K562 (cell line): Measurements from ENCODE around the gene GRM3. TPM values are rescaled to one million over a fixed set of nuclear protein-coding genes. Genes with fewer than 3 reads are reported as not detected.

Source experiments
- ATAC-seq: fragments of 200-7000 bp; cut with Tn5 transposase; 3 replicates; pipeline ENCODE4 v1.9.1; 2020; ENCODE audit warnings: moderate library complexity
- BruUV-seq: library from RNA; stranded (reverse); fragments of 400-500 nt; replicated peaks from 2 replicates; lab custom pipeline; 2021; lab: Mats Ljungman, UMichigan
- CTCF ChIA-PET: fragments of 300-600 bp; formaldehyde crosslinking; extraction: SDS; loops from one replicate; lab custom pipeline; 2021; ENCODE audit warnings: low intra/inter-chr PET ratio; lab: Yijun Ruan, JAX
- POLR2A ChIA-PET: fragments of 300-600, 350-650 bp; sonication (Branson Sonifier 250); formaldehyde crosslinking; extraction: SDS; loops from one replicate; lab custom pipeline; 2021; ENCODE audit warnings: antibody characterized with exemption, inconsistent platforms; lab: Yijun Ruan, JAX
- DNase-seq, 4 experiments: peaks; one replicate each; pipeline versions ENCODE4 v3.0.0 to v3.0.0-alpha.2; 2011 to 2018; ENCODE audit warnings: low spot score in 3 of 4, mixed read lengths in 3 of 4; ENCODE audit errors: extremely low read depth in 1 of 4
- FAIRE-seq: peaks from 2 replicates; lab custom pipeline; 2011; peaks lifted over from hg19 to GRCh38; lab: Jason Lieb, UNC
- H2AFZ ChIP-seq: 2 replicates; pipeline ENCODE4 v1.6.0; 2011; ENCODE audit warnings: low read depth, low read length, control low read depth, inconsistent platforms
- H3K27ac ChIP-seq: fragments of 200-600 bp; 3 replicates; pipeline ENCODE4 v1.8.0; 2011; ENCODE audit warnings: low read depth, mild to moderate bottlenecking, control low read depth, inconsistent platforms, low read length, moderate library complexity, mixed read lengths; ENCODE audit errors: extremely low read depth
- H3K27me3 ChIP-seq, 2 experiments: fragments of 300-600 bp in 1 of 2; 2 replicates in 1 of 2; 3 replicates in 1 of 2; pipeline versions ENCODE4 v1.6.0 to v1.8.0; 2011; ENCODE audit warnings: inconsistent platforms in 2 of 2, low read length in 2 of 2, mild to moderate bottlenecking in 1 of 2, mixed read lengths in 1 of 2, moderate library complexity in 1 of 2; ENCODE audit not compliant: control insufficient read depth in 2 of 2, insufficient read depth in 2 of 2
- H3K36me3 ChIP-seq: fragments of 300-600 bp; 3 replicates; pipeline ENCODE4 v1.8.0; 2011; ENCODE audit warnings: mild to moderate bottlenecking, low read length, inconsistent platforms; ENCODE audit not compliant: control insufficient read depth, insufficient read depth
- H3K4me1 ChIP-seq, 2 experiments: fragments of 200-600 bp in 1 of 2; replicated peaks in 1 of 2; 2 replicates in 1 of 2; 3 replicates in 1 of 2; pipeline versions ENCODE4 v1.5.1 to v1.8.0; 2011; ENCODE audit warnings: inconsistent platforms in 2 of 2, low read length in 2 of 2, mild to moderate bottlenecking in 1 of 2, mixed read lengths in 1 of 2, moderate library complexity in 1 of 2; ENCODE audit not compliant: control insufficient read depth in 2 of 2, insufficient read depth in 2 of 2
- H3K4me2 ChIP-seq: 2 replicates; pipeline ENCODE4 v1.6.1; 2011; ENCODE audit warnings: low read length, control low read depth, inconsistent platforms, mixed read lengths; ENCODE audit not compliant: insufficient read depth
- H3K4me3 ChIP-seq: fragments of 200-600 bp; sonication (generic), shearing (Covaris generic); 2 replicates; pipeline ENCODE4 v1.5.1; 2016; ENCODE audit warnings: control low read depth, inconsistent platforms
- H3K79me2 ChIP-seq: fragments of 200-600 bp; 3 replicates; pipeline ENCODE4 v1.8.0; 2011; ENCODE audit warnings: low read length, inconsistent platforms; ENCODE audit not compliant: control insufficient read depth, insufficient read depth
- H3K9ac ChIP-seq, 2 experiments: 2 replicates each; pipeline versions ENCODE4 v1.6.0 to v1.6.1; 2011; ENCODE audit warnings: low read depth in 2 of 2, low read length in 2 of 2, control low read depth in 1 of 2, inconsistent platforms in 1 of 2, mild to moderate bottlenecking in 1 of 2, mixed read lengths in 1 of 2; ENCODE audit not compliant: insufficient read depth in 1 of 2
- H3K9me1 ChIP-seq: one replicate; pipeline ENCODE4 v1.6.0; 2011; ENCODE audit warnings: inconsistent platforms, mild to moderate bottlenecking, low read length, moderate library complexity; ENCODE audit not compliant: control insufficient read depth, insufficient read depth
- H3K9me3 ChIP-seq: replicated peaks from 2 replicates; pipeline ENCODE4 v1.5.1; 2011; ENCODE audit warnings: low read depth, low read length, inconsistent platforms; ENCODE audit not compliant: control insufficient read depth, insufficient read depth
- H4K20me1 ChIP-seq: replicated peaks from 2 replicates; pipeline ENCODE4 v1.6.1; 2011; ENCODE audit warnings: low read length, inconsistent platforms, mixed read lengths; ENCODE audit not compliant: control insufficient read depth, insufficient read depth
- C11orf30 ChIP-seq: fragments of 450-650 bp; IDR thresholded peaks from 2 replicates; pipeline ENCODE4 v1.6.1; 2016; ENCODE audit warnings: low read depth, mild to moderate bottlenecking
- DNMT1 ChIP-seq: fragments of 450-650 bp; IDR thresholded peaks from 2 replicates; pipeline ENCODE4 v1.6.1; 2016; ENCODE audit warnings: antibody characterized with exemption, mild to moderate bottlenecking
- MAFG ChIP-seq: fragments of 450-650 bp; conservative IDR thresholded peaks from 2 replicates; pipeline ENCODE4 v1.6.1; 2016; ENCODE audit warnings: missing genetic modification characterization, missing compliant biosample characterization
- MYC ChIP-seq, 2 experiments: fragments of 250-450 bp in 1 of 2; sonication (Bioruptor Pico) in 1 of 2; IDR thresholded peaks; 2 replicates each; pipeline versions ENCODE4 v1.5.1 to v1.6.1; 2012 to 2021; ENCODE audit warnings: low read depth in 2 of 2, borderline replicate concordance in 1 of 2, improper control_type of control experiment in 1 of 2, low read length in 1 of 2, mild to moderate bottlenecking in 1 of 2, moderate library complexity in 1 of 2
- NR2C1 ChIP-seq, 2 experiments: fragments of 450-650 bp; IDR thresholded peaks; 2 replicates each; pipeline ENCODE4 v1.6.1; 2017; ENCODE audit warnings: mild to moderate bottlenecking in 2 of 2, antibody characterized with exemption in 1 of 2, inconsistent platforms in 1 of 2, missing compliant biosample characterization in 1 of 2, missing genetic modification characterization in 1 of 2
- POLR3A ChIP-seq: IDR thresholded peaks from 2 replicates; pipeline ENCODE4 v1.6.1; 2011; ENCODE audit warnings: borderline replicate concordance, mild to moderate bottlenecking, moderate library complexity; ENCODE audit not compliant: insufficient read length, insufficient read depth; ENCODE audit errors: extremely low read depth
- RBBP5 ChIP-seq: fragments of 200-600 bp; sonication (generic); IDR thresholded peaks from 2 replicates; pipeline ENCODE4 v1.6.1; 2012; ENCODE audit warnings: borderline replicate concordance, mild to moderate bottlenecking, low read length, control low read depth, inconsistent platforms; ENCODE audit not compliant: insufficient read depth, poor library complexity, severe bottlenecking
- REST ChIP-seq, 2 experiments: fragments of 450-650 bp; formaldehyde crosslinking in 1 of 2; IDR thresholded peaks; 2 replicates each; pipeline versions ENCODE4 v1.4.0 to v1.6.1; 2014 to 2020; ENCODE audit warnings: mild to moderate bottlenecking in 2 of 2, borderline replicate concordance in 1 of 2, low read depth in 1 of 2
- TGIF2 ChIP-seq: sonication (generic); formaldehyde crosslinking; IDR thresholded peaks from 2 replicates; pipeline ENCODE4 v1.8.1; 2022; ENCODE audit warnings: mild to moderate bottlenecking, missing genetic modification reagents, moderate library complexity
- ZNF311 ChIP-seq: fragments of 250-450 bp; sonication (Bioruptor Pico); IDR thresholded peaks from 2 replicates; pipeline ENCODE4 v1.4.0; 2020; ENCODE audit warnings: mild to moderate bottlenecking, moderate library complexity
- ZNF316 ChIP-seq: fragments of 450-650 bp; IDR thresholded peaks from 2 replicates; pipeline ENCODE4 v1.6.1; 2016
- ZNF324 ChIP-seq: fragments of 250-450 bp; sonication (Bioruptor Pico); IDR thresholded peaks from 2 replicates; pipeline ENCODE4 v1.4.0; 2020; ENCODE audit warnings: mild to moderate bottlenecking
- ZNF511 ChIP-seq: sonication (generic); formaldehyde crosslinking; IDR thresholded peaks from 2 replicates; pipeline ENCODE4 v1.8.0; 2022; ENCODE audit warnings: mild to moderate bottlenecking, missing genetic modification reagents
- in situ Hi-C: fragments of 300-500 bp; cut with MboI; formaldehyde crosslinking; loops from 4 replicates; pipeline ENCODE4 v1.15.0; 2018; ENCODE audit warnings: inconsistent platforms, mixed read lengths
- intact Hi-C: fragments of 100-400 bp; cut with micrococcal nuclease; formaldehyde crosslinking; loops from 2 replicates; pipeline ENCODE4 v1.14.2; 2022
- polyA plus RNA-seq, 8 experiments: library from polyadenylated mRNA; depleted of rRNA in 4 of 8; stranded (reverse) in 5 of 8; unstranded in 3 of 8; fragments of >200 nt; fragmentation: Nextera tagmentation in 2 of 8; fragmentation: Illumina TruSeq in 1 of 8; extraction: Ambion mirVana in 2 of 8; extraction: Trizol in 1 of 8; gene quantifications; 2 replicates each; pipeline versions ENCODE4 v1.2.1 to v1.2.3, GENCODE V29; 2011 to 2014; ENCODE audit warnings: inconsistent platforms in 1 of 8, missing spikeins in 1 of 8
- total RNA-seq, 7 experiments: library from RNA; depleted of rRNA in 6 of 7; stranded (reverse); fragments of >200 nt in 6 of 7; fragmentation: Illumina TruSeq in 2 of 7; extraction: Trizol in 2 of 7; gene quantifications; 2 replicates each; pipeline versions ENCODE4 v1.2.1 to v1.2.3, GENCODE V29; 2011 to 2021; ENCODE audit warnings: low replicate concordance in 1 of 7

GRM3 gene
- total and polyA plus RNA-seq, 9 of the 15 experiments (the other 6 are each of a cell fraction or from before 2014, with no cell fraction given), result 0.03 to 0.08 (median 0.03) TPM; not detected in 6

DNA sequence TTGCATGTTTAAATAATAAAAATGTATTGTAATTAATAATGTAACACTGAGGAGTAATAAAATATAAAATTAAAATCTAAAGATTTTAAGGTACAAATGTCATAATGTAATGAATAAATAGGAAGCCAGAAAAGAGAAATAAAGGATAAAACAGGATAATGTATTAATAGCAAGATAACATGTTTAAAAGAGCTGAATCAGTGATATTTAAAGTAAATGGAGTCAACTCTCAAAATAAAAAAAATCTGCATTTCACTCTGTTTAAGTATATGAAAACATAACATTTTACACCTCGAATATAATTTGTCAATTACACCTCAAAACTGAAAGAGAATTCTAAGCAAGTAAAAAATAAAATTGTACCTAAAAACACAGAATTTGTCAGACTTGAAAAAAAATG lies 44.1 kb downstream of the GRM3 start (continued):
- TF ChIP-seq RBBP5, result no peak
- TF ChIP-seq ZNF324, result no peak
- TF ChIP-seq TGIF2, result no peak
- peak; percentile 77 for TF ChIP-seq ZNF316

DNA sequence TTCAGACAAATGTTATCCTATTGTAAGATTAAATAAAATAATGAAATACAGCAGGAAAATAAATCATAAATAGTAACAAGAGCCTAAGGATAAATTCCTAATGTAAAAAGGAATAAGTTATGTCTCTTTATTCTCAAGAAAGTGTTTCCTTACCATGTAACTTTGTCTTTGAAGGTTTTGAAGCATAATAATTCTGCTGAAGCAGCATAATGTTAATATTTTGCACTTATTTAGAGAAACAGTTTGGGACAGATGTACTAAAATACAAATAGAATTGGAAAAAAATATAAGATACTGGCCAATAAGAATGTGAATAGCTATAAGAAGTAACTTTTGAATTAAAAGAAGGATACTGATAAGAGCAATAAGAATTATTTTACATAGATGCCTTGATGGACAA lies 45.7 kb downstream of the GRM3 start:
- no peaks in the 10 kb centered on the region for H3K36me3 ChIP-seq
- in situ Hi-C loops, result no loop called here
- H3K9ac ChIP-seq, result no peak overlapping the region
- H3K27ac ChIP-seq, result no peak overlapping the region
- DNase-seq, result no peak
- intact Hi-C loops, result no loop called here
- BruUV-seq, result no TSS peak
- H3K9me3 ChIP-seq, result no peaks in the 10 kb centered on the region
- H3K4me1 ChIP-seq, result no peaks in the 10 kb centered on the region
- ChIA-PET POLR2A (no interaction called here), CTCF (no interaction called here)
- no peak for ATAC-seq
- H3K9me1 ChIP-seq, result no peaks in the 10 kb centered on the region
- no peak for FAIRE-seq
- no peak overlapping the region for H3K4me2 ChIP-seq
- no peak overlapping the region for H2AFZ ChIP-seq
- H4K20me1 ChIP-seq, result no peaks in the 10 kb centered on the region
- no peak overlapping the region for H3K4me3 ChIP-seq
- H3K27me3 ChIP-seq, result no peaks in the 10 kb centered on the region
- no peaks in the 10 kb centered on the region for H3K79me2 ChIP-seq
- TF ChIP-seq POLR3A, result no peak
- no peak for TF ChIP-seq NR2C1 (IDR thresholded peaks at IDR 0.05)
- no peak for TF ChIP-seq NR2C1 (tag; IDR thresholded peaks at IDR 0.05)
- TF ChIP-seq DNMT1, result no peak
- 0 out of 2 replicates have a peak, but pooled peaks have one; percentile 42 for TF ChIP-seq MAFG (tag)
- no peak for TF ChIP-seq MYC (IDR thresholded peaks at IDR 0.05; ENCODE audit: low read depth, low read length)
- no peak for TF ChIP-seq MYC (CRISPR knock-in tag; IDR thresholded peaks at IDR 0.05; ENCODE audit: borderline replicate concordance, low read depth)
- no peak for TF ChIP-seq REST (IDR thresholded peaks at IDR 0.05; ENCODE audit: borderline replicate concordance)
- TF ChIP-seq REST (CRISPR knock-in tag; IDR thresholded peaks at IDR 0.05; ENCODE audit: low read depth), result no peak
- peak; percentile 66 for TF ChIP-seq C11orf30
- no peak for TF ChIP-seq ZNF511
- no peak for TF ChIP-seq ZNF311
- TF ChIP-seq ZNF316, result peak; percentile 80
